K562 (cell line): ENCODE measurements around the gene RBM20. TPM values are rescaled to one million over a fixed set of nuclear protein-coding genes. Genes with fewer than 3 reads are reported as not detected.
A peak's percentile ranks its signal among the peaks of the same experiment; 100 is the strongest.

Experiments
- BHLHE40 ChIP-seq: IDR thresholded peaks from 2 replicates; pipeline ENCODE4 v1.6.1; 2011; ENCODE audit warnings: low read length, improper control_type of control experiment
- CHD1 ChIP-seq: fragments of 200-600 bp; sonication (generic); IDR thresholded peaks from one replicate; pipeline ENCODE4 v1.6.1; 2012; ENCODE audit warnings: mild to moderate bottlenecking, moderate library complexity, low read length, inconsistent platforms
- E2F3 ChIP-seq: fragments of 250-450 bp; sonication (Bioruptor Pico); IDR thresholded peaks from 2 replicates; pipeline ENCODE4 v1.4.0; 2020; ENCODE audit warnings: mild to moderate bottlenecking
- FOXK2 ChIP-seq, 2 experiments: fragments of 450-650 bp; IDR thresholded peaks in 1 of 2; conservative IDR thresholded peaks in 1 of 2; 2 replicates each; pipeline ENCODE4 v1.6.1; 2016; ENCODE audit warnings: low read depth in 2 of 2, mild to moderate bottlenecking in 1 of 2
- GMEB1 ChIP-seq: fragments of 250-450 bp; sonication (Bioruptor Pico); IDR thresholded peaks from 2 replicates; pipeline ENCODE4 v1.4.0; 2020; ENCODE audit warnings: mild to moderate bottlenecking
- GTF2A2 ChIP-seq: IDR thresholded peaks from 2 replicates; pipeline ENCODE4 v1.6.1; 2016; ENCODE audit warnings: mild to moderate bottlenecking, missing genetic modification characterization, missing compliant biosample characterization
- MEF2D ChIP-seq: conservative IDR thresholded peaks from 2 replicates; pipeline ENCODE4 v1.6.1; 2016; ENCODE audit warnings: low read depth, missing genetic modification characterization, missing compliant biosample characterization
- PHTF2 ChIP-seq: fragments of 250-450 bp; sonication (Bioruptor Pico); IDR thresholded peaks from 2 replicates; pipeline ENCODE4 v1.5.0; 2021; ENCODE audit warnings: mild to moderate bottlenecking
- POU5F1 ChIP-seq: fragments of 150-350 bp; IDR thresholded peaks from 2 replicates; pipeline ENCODE4 v1.6.1; 2014; ENCODE audit warnings: borderline replicate concordance, low read length, low read depth, mild to moderate bottlenecking; ENCODE audit not compliant: partially characterized antibody
- PRDM10 ChIP-seq: fragments of 450-650 bp; IDR thresholded peaks from 2 replicates; pipeline ENCODE4 v1.6.1; 2018; ENCODE audit not compliant: partially characterized antibody
- RAD21 ChIP-seq, 2 experiments: fragments of 250-450 bp in 1 of 2; fragments of 450-650 bp in 1 of 2; sonication (Bioruptor Pico) in 1 of 2; formaldehyde crosslinking in 1 of 2; IDR thresholded peaks in 1 of 2; conservative IDR thresholded peaks in 1 of 2; 2 replicates each; pipeline versions ENCODE4 v1.4.0 to v1.8.0; 2020 to 2022; ENCODE audit warnings: mild to moderate bottlenecking in 2 of 2, moderate library complexity in 1 of 2
- SMAD1 ChIP-seq: fragments of 150-350 bp; IDR thresholded peaks from 2 replicates; pipeline ENCODE4 v1.6.1; 2014; ENCODE audit warnings: low read length, low read depth; ENCODE audit not compliant: partially characterized antibody
- SMAD2 ChIP-seq: fragments of 150-350 bp; IDR thresholded peaks from 2 replicates; pipeline ENCODE4 v1.6.1; 2014; ENCODE audit warnings: low read depth, mild to moderate bottlenecking, low read length
- TAF9B ChIP-seq: fragments of 450-650 bp; IDR thresholded peaks from 2 replicates; pipeline ENCODE4 v1.6.1; 2018; ENCODE audit warnings: mild to moderate bottlenecking; ENCODE audit not compliant: partially characterized antibody
- U2AF2 ChIP-seq: fragments of 200-400 bp; formaldehyde crosslinking; optimal IDR thresholded peaks from 2 replicates; pipeline ENCODE3; 2017; ENCODE audit warnings: low read depth, mild to moderate bottlenecking, low read length
- VEZF1 ChIP-seq: fragments of 200-800 bp; sonication (Bioruptor generic); IDR thresholded peaks from 2 replicates; pipeline ENCODE4 v1.6.1; 2017; ENCODE audit warnings: missing genetic modification characterization, missing compliant biosample characterization
- XRCC3 ChIP-seq: fragments of 450-650 bp; IDR thresholded peaks from 2 replicates; pipeline ENCODE4 v1.6.1; 2017; ENCODE audit warnings: mild to moderate bottlenecking, moderate library complexity
- ZBTB12 ChIP-seq: fragments of 250-450 bp; sonication (Bioruptor Pico); IDR thresholded peaks from 2 replicates; pipeline ENCODE4 v1.4.0; 2020
- ZFP1 ChIP-seq: fragments of 450-650 bp; formaldehyde crosslinking; IDR thresholded peaks from 2 replicates; pipeline ENCODE4 v1.4.0; 2020; ENCODE audit warnings: mild to moderate bottlenecking, mixed read lengths
- ZKSCAN3 ChIP-seq: fragments of 250-450 bp; sonication (Bioruptor Pico); IDR thresholded peaks from 2 replicates; pipeline ENCODE4 v1.4.0; 2020
- ZNF79 ChIP-seq: fragments of 250-450 bp; sonication (Bioruptor Pico); IDR thresholded peaks from 2 replicates; pipeline ENCODE4 v1.4.0; 2020; ENCODE audit warnings: low read depth, mild to moderate bottlenecking, moderate library complexity
- polyA plus RNA-seq, 8 experiments: library from polyadenylated mRNA; depleted of rRNA in 4 of 8; stranded (reverse) in 5 of 8; unstranded in 3 of 8; fragments of >200 nt; fragmentation: Nextera tagmentation in 2 of 8; fragmentation: Illumina TruSeq in 1 of 8; extraction: Ambion mirVana in 2 of 8; extraction: Trizol in 1 of 8; gene quantifications; 2 replicates each; pipeline versions ENCODE4 v1.2.1 to v1.2.3, GENCODE V29; 2011 to 2014; ENCODE audit warnings: inconsistent platforms in 1 of 8, missing spikeins in 1 of 8
- total RNA-seq, 7 experiments: library from RNA; depleted of rRNA in 6 of 7; stranded (reverse); fragments of >200 nt in 6 of 7; fragmentation: Illumina TruSeq in 2 of 7; extraction: Trizol in 2 of 7; gene quantifications; 2 replicates each; pipeline versions ENCODE4 v1.2.1 to v1.2.3, GENCODE V29; 2011 to 2021; ENCODE audit warnings: low replicate concordance in 1 of 7

Gene RBM20
- total and polyA plus RNA-seq, 9 of the 15 experiments (the other 6 are each of a cell fraction or from before 2014, with no cell fraction given): 0.63 to 5.7 (median 3.2) TPM

GRCh38 chr10:110822035-110822711, 178.0 kb downstream of the RBM20 start (continued):
- no peak for TF ChIP-seq GMEB1 (CRISPR knock-in tag)
- TF ChIP-seq XRCC3: no peak
- TF ChIP-seq RAD21 (CRISPR knock-in tag; conservative IDR thresholded peaks at IDR 0.05 in 1 of 2, IDR thresholded peaks at IDR 0.05 in 1 of 2): peak; percentile 31 to 35
- no peak for TF ChIP-seq FOXK2 (conservative IDR thresholded peaks at IDR 0.05 in 1 of 2, IDR thresholded peaks at IDR 0.05 in 1 of 2; ENCODE audit: low read depth in 2 of 2)
- no peak for TF ChIP-seq POU5F1
- no peak for TF ChIP-seq ZFP1
- peak; percentile 21; the same call in 1 of the 2 replicates for TF ChIP-seq VEZF1 (CRISPR knock-in tag)
- TF ChIP-seq BHLHE40: no peak
- no peak for TF ChIP-seq U2AF2
- TF ChIP-seq SMAD2: no peak
- no peak for TF ChIP-seq PRDM10
- no peak for TF ChIP-seq PHTF2 (CRISPR knock-in tag)
- TF ChIP-seq ZKSCAN3: no peak
- TF ChIP-seq GTF2A2 (tag): no peak
- TF ChIP-seq TAF9B: no peak
- no peak for TF ChIP-seq CHD1
- peak; percentile 79; the same call in 1 of the 2 replicates for TF ChIP-seq MEF2D (tag)
- TF ChIP-seq E2F3: no peak
- TF ChIP-seq SMAD1: no peak
- no peak for TF ChIP-seq ZBTB12 (CRISPR knock-in tag)
- TF ChIP-seq ZNF79 (CRISPR knock-in tag): no peak
